ENCODE data around the gene NDUFS7.

NDUFS7 gene

DNA sequence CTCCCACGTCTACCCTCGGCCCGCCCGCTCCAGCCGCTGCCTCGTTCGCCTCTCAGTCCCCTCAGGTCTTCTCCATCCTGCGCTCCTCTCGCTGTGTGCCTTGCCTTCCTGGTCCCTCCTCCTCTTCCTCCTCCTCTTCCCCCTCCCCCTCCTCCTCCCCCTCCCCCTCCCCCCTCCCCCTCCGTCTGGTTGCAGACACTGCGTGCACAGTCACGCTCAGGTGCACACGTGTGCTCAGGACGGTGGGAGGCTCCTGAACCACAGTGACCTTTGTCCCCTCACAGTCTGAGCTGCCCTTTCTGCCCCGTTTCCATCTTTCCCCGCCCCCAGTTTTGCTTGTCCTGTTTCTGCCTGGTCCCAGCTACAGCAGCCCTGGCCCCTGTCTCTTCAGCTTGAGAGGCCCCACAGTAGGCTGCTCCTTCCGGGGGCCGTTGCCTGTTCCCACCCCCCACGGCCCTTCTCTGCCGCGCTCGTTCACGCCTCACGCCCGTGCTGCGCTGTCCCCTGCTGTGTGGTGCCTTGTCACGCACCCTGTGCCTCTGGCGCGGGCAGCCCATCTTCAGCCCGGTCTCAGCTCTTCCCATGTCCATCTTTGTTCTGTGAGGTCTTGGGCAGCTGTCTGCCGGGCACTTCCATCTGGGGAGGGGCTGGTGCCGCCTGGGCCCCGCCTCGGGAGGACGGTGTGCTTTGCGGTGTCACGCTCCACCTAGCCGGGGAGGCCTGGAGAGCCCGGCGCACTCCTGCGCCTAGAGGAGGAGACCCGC is 40.7 kb downstream of the NDUFS7 start:
- TF ChIP-seq POLR2AphosphoS5 (IDR thresholded peaks at IDR 0.05; ENCODE audit: low read depth, low read length) = no peak
- TF ChIP-seq POLR2A (IDR thresholded peaks at IDR 0.05; ENCODE audit: low read depth, low read length) = no peak
- TF ChIP-seq TAF1 (IDR thresholded peaks at IDR 0.05; ENCODE audit: borderline replicate concordance, low read depth, low read length) = no peak
- FAIRE-seq = no peak
- no peak for DNase-seq (ENCODE audit: insufficient read length)

DNA sequence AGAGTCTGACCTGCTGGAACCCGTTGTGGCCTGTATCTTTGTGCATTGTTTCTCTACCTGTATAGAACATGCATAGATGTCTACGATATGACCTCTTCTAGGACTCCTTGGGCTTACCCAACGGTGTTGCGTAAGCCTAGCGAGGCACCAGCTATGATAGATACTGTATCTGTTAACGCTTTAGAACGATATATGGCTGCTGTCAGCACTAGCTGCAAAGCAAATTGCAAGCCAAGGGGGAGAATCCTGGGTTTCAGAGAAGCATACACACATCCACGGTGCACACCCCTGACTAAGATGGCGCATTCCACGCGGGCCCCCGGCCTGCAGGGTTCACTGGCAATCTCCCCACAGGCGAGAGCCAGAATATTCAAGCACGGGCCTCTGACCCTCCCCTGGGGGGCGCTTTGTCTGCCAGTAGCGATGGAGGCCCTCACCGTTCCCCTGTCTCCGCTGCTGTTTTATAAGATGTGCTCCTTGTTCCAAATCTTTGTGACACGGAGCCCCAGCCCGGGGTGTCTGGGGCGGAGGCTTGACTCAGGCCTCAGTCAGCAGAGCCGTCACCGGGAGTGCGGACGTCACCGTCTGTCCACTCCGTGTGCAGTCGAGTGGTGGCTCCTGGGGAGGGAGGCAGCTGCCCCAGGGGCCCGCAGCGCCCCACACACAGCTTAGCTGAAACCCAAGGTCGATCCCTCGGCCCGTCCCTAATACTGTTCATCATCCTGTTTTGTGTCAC is 41.6 kb downstream of the NDUFS7 start:
- FAIRE-seq (no peak), DNase-seq (ENCODE audit: insufficient read length) (no peak)
- TF ChIP-seq POLR2A (IDR thresholded peaks at IDR 0.05; ENCODE audit: low read depth, low read length) (no peak), TAF1 (IDR thresholded peaks at IDR 0.05; ENCODE audit: borderline replicate concordance, low read depth, low read length) (no peak), POLR2AphosphoS5 (IDR thresholded peaks at IDR 0.05; ENCODE audit: low read depth, low read length) (no peak)

DNA sequence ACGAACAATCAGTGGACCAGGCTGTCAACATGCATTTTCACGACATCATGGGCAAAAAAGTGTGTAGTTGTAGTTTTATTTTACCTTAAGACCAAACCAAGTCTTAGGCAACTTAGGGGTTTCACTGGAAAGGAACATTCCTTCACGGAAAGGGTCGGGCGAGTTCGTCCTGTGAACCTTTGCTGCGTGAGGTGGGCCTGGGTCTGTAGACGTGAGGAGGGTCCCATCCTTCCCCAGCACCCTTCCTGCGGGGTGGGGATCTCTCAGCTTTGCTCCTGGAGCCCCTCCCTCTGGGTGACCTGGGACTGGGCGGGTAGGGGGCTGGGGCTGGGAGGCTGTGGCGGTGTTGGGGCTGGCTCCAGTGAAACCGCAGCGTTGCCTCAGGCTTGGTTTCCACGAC is 42.2 kb downstream of the NDUFS7 start:
- TF ChIP-seq POLR2A (IDR thresholded peaks at IDR 0.05; ENCODE audit: low read depth, low read length) (no peak), POLR2AphosphoS5 (IDR thresholded peaks at IDR 0.05; ENCODE audit: low read depth, low read length) (no peak), TAF1 (IDR thresholded peaks at IDR 0.05; ENCODE audit: borderline replicate concordance, low read depth, low read length) (no peak)
- FAIRE-seq = no peak
- no peak for DNase-seq (ENCODE audit: insufficient read length)

DNA sequence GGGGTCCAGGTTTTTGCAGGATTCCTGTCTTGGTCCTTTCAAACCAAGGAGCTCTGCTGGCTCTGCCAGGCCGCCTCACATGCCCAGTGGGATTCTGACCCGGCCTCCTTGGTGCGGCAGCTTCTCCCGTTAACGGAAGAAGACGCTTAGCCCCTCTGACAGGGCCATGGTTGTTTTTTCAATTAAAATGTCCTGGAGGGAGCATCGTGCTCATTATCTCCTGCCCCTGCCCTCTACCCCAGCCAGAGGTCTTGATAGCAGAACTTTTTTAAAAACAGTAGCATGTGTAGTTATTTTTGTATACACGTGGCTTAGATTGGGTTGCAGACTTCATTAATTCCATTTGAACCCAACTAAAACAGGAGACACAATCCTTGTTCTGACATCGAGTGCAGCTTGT is 43.0 kb downstream of the NDUFS7 start:
- no peak for FAIRE-seq
- DNase-seq (ENCODE audit: insufficient read length) = no peak
- TF ChIP-seq POLR2AphosphoS5 (IDR thresholded peaks at IDR 0.05; ENCODE audit: low read depth, low read length) (no peak), POLR2A (IDR thresholded peaks at IDR 0.05; ENCODE audit: low read depth, low read length) (no peak), TAF1 (IDR thresholded peaks at IDR 0.05; ENCODE audit: borderline replicate concordance, low read depth, low read length) (no peak)

DNA sequence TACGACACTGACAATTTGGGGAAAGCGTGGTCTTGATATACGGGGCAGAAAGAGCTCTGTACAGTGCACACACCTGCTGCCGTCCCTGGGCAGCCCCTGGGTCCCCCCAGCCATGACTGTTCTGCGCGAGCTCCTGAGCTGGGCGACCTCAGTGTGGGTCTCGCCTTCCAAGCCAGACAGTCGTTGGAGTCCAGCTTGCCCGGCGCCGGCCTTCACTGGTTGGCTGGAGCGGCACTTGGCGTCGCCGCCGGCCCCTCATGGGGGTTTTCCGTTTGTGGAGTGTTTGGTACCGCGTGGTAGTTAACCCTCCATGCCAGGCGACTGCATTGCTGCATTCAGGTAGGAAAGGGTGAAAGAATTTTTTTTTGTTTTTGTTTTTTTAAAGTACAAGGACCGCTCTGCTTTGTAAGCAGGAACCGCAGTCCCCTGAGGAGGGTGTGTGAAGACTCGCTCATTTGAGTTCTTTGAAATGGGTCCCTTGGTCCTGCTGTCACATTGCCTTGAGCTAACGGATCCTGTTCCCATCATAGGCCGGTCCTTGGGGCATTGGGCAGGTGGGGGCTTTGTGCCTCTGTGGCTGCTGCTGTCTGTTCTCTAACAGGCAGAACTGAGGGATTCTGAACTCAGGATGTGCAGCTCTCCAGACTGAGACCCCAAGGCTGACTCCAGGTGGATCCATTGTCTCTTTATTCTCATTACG is 43.7 kb downstream of the NDUFS7 start:
- TF ChIP-seq TAF1 (IDR thresholded peaks at IDR 0.05; ENCODE audit: borderline replicate concordance, low read depth, low read length) (no peak), POLR2AphosphoS5 (IDR thresholded peaks at IDR 0.05; ENCODE audit: low read depth, low read length) (no peak; the same call in 1 of the 2 replicates), POLR2A (IDR thresholded peaks at IDR 0.05; ENCODE audit: low read depth, low read length) (no peak)
- FAIRE-seq (no peak), DNase-seq (ENCODE audit: insufficient read length) (no peak)

DNA sequence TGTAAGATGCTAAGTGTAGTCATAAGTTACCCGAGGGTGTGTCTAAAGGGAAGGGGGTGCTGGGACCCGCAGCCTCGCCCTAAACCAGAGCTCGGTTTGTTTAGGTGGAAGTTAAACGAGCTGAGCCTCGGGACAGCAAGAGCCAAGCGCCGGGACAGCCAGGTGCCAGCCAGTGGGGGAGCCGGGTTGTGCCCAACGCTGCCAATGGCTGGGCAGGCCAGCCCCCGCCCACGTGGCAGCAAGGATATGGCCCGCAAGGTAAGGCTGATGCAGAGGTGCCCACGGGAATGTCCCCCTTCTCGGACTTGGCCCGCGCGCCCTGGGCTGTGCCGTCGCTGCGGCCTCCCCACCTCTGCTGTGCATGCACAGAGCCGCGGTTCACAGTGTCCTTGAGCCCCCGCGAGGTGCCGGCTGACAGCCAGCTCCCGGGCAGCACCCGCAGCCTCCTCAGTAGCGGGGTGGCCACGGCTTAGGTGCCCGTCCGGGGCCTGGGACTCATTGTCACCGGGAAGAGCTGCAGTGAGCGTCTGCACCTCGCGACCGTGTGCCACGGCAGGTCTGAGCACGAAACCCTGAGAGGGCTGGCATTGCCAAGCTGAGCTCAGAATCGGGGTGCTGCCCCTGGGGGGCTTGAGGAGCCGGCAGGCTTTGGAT is 45.2 kb downstream of the NDUFS7 start:
- no peak for FAIRE-seq
- no peak; the same call in 1 of the 2 replicates for TF ChIP-seq POLR2AphosphoS5 (IDR thresholded peaks at IDR 0.05; ENCODE audit: low read depth, low read length)
- no peak for TF ChIP-seq TAF1 (IDR thresholded peaks at IDR 0.05; ENCODE audit: borderline replicate concordance, low read depth, low read length)
- no peak for TF ChIP-seq POLR2A (IDR thresholded peaks at IDR 0.05; ENCODE audit: low read depth, low read length)
- DNase-seq (ENCODE audit: insufficient read length) = no peak

DNA sequence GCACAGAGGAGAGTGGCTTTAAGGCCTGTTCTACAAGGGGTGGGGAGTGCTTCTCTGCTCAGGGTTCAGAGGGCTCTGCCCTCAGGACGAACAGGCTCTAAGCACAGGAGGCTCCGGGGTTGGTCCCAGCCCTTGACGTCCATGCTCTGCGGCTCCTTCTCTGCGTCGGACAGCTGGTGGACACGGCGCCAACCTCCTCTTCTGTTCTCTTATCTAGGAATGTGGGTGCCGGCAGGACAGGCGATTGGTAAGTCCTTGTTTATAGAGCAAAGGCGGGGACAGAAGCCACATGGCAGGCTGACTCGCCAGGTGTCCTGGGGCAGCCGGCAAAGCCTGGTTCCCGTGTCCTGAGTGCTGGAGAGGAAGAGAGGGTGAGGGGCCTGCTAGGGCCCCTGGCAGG is 46.0 kb downstream of the NDUFS7 start:
- FAIRE-seq = no peak
- TF ChIP-seq POLR2AphosphoS5 (IDR thresholded peaks at IDR 0.05; ENCODE audit: low read depth, low read length) (no peak), POLR2A (IDR thresholded peaks at IDR 0.05; ENCODE audit: low read depth, low read length) (no peak), TAF1 (IDR thresholded peaks at IDR 0.05; ENCODE audit: borderline replicate concordance, low read depth, low read length) (no peak)
- no peak for DNase-seq (ENCODE audit: insufficient read length)

DNA sequence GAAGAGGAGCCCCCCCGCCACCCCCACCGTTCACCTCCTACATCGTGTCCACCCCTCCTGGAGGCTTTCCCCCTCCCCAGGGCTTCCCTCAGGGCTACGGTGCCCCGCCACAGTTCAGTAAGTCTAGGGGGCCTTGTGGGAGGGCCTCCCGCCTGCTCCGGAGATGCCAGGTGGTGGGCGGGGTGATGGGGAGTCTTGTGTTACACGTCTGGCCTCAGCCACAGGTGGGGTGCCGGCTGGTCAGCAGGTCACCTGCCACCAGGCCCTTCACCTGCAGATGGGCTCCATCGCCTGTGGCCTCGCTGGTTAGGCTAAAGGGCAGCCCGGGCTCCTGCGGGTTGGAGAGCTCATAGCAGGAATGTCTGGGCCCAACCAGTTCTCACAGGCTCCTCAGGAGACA is 46.5 kb downstream of the NDUFS7 start:
- no peak for FAIRE-seq

DNA sequence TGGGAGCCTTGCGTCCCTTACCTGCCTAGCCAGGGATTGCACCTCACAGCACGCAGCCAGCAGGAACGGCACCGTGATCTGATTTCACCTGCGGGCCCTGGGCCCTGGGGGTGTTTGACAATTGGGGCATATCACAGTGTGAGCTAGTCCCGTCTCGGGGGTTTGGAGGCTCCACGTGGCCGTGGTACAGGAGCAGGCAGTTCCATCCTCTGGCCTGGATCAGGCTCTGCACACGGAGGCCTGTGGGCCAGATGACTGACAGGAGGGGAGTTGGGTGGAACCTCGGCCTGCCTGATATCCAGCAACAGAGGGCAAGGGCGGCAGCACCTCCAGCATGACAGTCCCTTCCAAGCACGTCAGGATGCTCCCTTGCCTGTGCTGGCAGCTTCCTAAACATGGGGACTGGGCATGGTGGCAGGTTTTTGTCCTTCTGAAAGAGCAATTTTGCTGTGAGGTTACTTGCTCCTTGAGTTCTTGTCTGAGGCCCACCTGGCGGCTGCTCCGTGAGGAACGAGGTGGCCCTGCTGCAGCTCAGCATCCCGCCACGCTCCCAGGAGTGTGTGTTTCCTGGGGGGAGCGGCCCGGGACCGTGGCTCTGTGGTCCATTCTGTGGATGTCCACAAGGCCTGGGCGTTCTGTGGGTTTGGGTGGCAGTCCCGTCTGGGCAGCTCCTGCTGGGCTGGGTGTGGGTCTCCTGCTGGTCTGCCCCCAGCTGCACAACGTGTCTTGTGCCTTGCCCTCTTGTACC is 48.2 kb downstream of the NDUFS7 start:
- DNase-seq (ENCODE audit: insufficient read length) = no peak
- no peak for FAIRE-seq

More for the DNA sequence above, 46.5 kb downstream of the NDUFS7 start:
- TF ChIP-seq POLR2AphosphoS5 (IDR thresholded peaks at IDR 0.05; ENCODE audit: low read depth, low read length) (no peak), POLR2A (IDR thresholded peaks at IDR 0.05; ENCODE audit: low read depth, low read length) (no peak), TAF1 (IDR thresholded peaks at IDR 0.05; ENCODE audit: borderline replicate concordance, low read depth, low read length) (no peak)
- DNase-seq (ENCODE audit: insufficient read length) = no peak

DNA sequence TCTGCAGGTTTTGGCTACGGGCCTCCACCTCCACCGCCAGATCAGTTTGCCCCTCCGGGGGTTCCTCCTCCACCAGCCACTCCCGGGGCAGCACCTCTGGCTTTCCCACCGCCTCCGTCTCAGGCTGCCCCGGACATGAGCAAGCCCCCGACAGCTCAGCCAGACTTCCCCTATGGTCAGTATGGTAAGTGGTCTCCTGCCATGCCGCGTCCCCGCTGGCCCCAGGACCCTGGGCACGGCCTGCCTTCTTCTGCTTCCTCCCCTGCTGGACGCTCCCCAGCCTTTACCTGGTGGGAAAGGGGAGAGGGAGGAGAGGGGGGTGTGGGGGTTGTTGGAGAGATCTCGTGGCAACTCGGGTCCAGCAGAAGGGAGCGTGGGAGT is 48.8 kb downstream of the NDUFS7 start:
- TF ChIP-seq TAF1 (IDR thresholded peaks at IDR 0.05; ENCODE audit: borderline replicate concordance, low read depth, low read length) (no peak), POLR2AphosphoS5 (IDR thresholded peaks at IDR 0.05; ENCODE audit: low read depth, low read length) (no peak), POLR2A (IDR thresholded peaks at IDR 0.05; ENCODE audit: low read depth, low read length) (no peak)
- FAIRE-seq = no peak
- no peak for DNase-seq (ENCODE audit: insufficient read length)

More for the DNA sequence above, 48.2 kb downstream of the NDUFS7 start:
- TF ChIP-seq POLR2A (IDR thresholded peaks at IDR 0.05; ENCODE audit: low read depth, low read length) (no peak), POLR2AphosphoS5 (IDR thresholded peaks at IDR 0.05; ENCODE audit: low read depth, low read length) (no peak), TAF1 (IDR thresholded peaks at IDR 0.05; ENCODE audit: borderline replicate concordance, low read depth, low read length) (no peak)
